B cell (primary cell): ENCODE measurements around the gene RAP1A. TPM values are rescaled to one million over a fixed set of nuclear protein-coding genes. Genes with fewer than 3 reads are reported as not detected.

Source experiments
- ATAC-seq: fragments of 200-7000 bp; cut with Tn5 transposase; one replicate; pipeline ENCODE4 v1.10.0; 2021; ENCODE audit warnings: low read depth, mild to moderate bottlenecking, moderate number of reproducible peaks, moderate library complexity
- CTCF ChIA-PET: fragments of 350-600 bp; sonication (Branson Sonifier 250); formaldehyde crosslinking; loops from one replicate; lab custom pipeline; 2021; ENCODE audit warnings: antibody characterized with exemption, inconsistent platforms; lab: Charles Lee
- POLR2A ChIA-PET: fragments of 350-600 bp; sonication (Branson Sonifier 250); formaldehyde crosslinking; loops from one replicate; lab custom pipeline; 2021; ENCODE audit warnings: antibody characterized with exemption; lab: Charles Lee
- DNase-seq: peaks from one replicate; pipeline ENCODE4 v3.0.0; 2013
- H2AFZ ChIP-seq: 2 replicates; pipeline ENCODE4 v1.6.1; 2012; ENCODE audit warnings: mild to moderate bottlenecking, low read depth, low read length; ENCODE audit not compliant: insufficient read depth, poor library complexity, severe bottlenecking
- H3K27ac ChIP-seq, 2 donors: 1 replicate in 1 of 2; 2 replicates in 1 of 2; pipeline ENCODE4 v1.5.1; 2012 to 2013; ENCODE audit warnings: low read length in 2 of 2, mild to moderate bottlenecking in 2 of 2, moderate library complexity in 1 of 2
- H3K27me3 ChIP-seq, 4 experiments: fragments of 200-600 bp in 1 of 4; sonication (generic) in 1 of 4; replicated peaks in 1 of 4; 1 replicate in 2 of 4; 2 replicates in 2 of 4; pipeline versions ENCODE4 v1.6.1 to v1.7.0; 2013 to 2016; ENCODE audit warnings: low read length in 3 of 4, mild to moderate bottlenecking in 2 of 4, mixed read lengths in 1 of 4, moderate library complexity in 1 of 4; ENCODE audit not compliant: insufficient read depth in 4 of 4, control insufficient read depth in 3 of 4; ENCODE audit errors: control extremely low read depth in 1 of 4
- H3K36me3 ChIP-seq, 2 experiments: replicated peaks in 1 of 2; 1 replicate in 1 of 2; 2 replicates in 1 of 2; pipeline versions ENCODE4 v1.6.1 to v1.7.1; 2013; ENCODE audit warnings: low read length in 1 of 2; ENCODE audit not compliant: insufficient read depth in 2 of 2, control insufficient read depth in 1 of 2; ENCODE audit errors: control extremely low read depth in 1 of 2, extremely low read depth in 1 of 2
- H3K4me1 ChIP-seq, 2 donors: fragments of 200-600 bp in 1 of 2; sonication (generic) in 1 of 2; 1 replicate in 1 of 2; 2 replicates in 1 of 2; pipeline versions ENCODE4 v1.5.1 to v1.6.1; 2013 to 2017; ENCODE audit warnings: low read length in 2 of 2; ENCODE audit not compliant: control insufficient read depth in 2 of 2, insufficient read depth in 2 of 2
- H3K4me2 ChIP-seq: replicated peaks from 2 replicates; pipeline ENCODE3; 2012; ENCODE audit warnings: mild to moderate bottlenecking, low read depth, low read length; ENCODE audit not compliant: poor library complexity, severe bottlenecking
- H3K4me3 ChIP-seq, 5 experiments: fragments of 200-600 bp in 1 of 5; sonication (generic) in 1 of 5; 1 replicate in 3 of 5; 2 replicates in 2 of 5; pipeline versions ENCODE4 v1.5.1 to v1.7.0; 2011 to 2016; ENCODE audit warnings: low read length in 4 of 5, mild to moderate bottlenecking in 4 of 5, low read depth in 2 of 5, control low read depth in 1 of 5, moderate library complexity in 1 of 5; ENCODE audit not compliant: insufficient read depth in 1 of 5; ENCODE audit errors: control extremely low read depth in 1 of 5, extremely low read depth in 1 of 5
- H3K79me2 ChIP-seq: fragments of 200-600 bp; sonication (generic); one replicate; pipeline ENCODE4 v1.6.0; 2016; ENCODE audit warnings: low read length; ENCODE audit not compliant: control insufficient read depth, insufficient read depth
- H3K9ac ChIP-seq: fragments of 200-600 bp; sonication (generic); 2 replicates; pipeline ENCODE4 v1.6.1; 2017; ENCODE audit warnings: mild to moderate bottlenecking, low read length, moderate library complexity
- H3K9me3 ChIP-seq, 3 donors: one replicate each; pipeline versions ENCODE4 v1.6.1 to v1.7.1; 2013; ENCODE audit warnings: low read length in 2 of 3; ENCODE audit not compliant: control insufficient read depth in 2 of 3, insufficient read depth in 1 of 3; ENCODE audit errors: control extremely low read depth in 1 of 3
- H4K20me1 ChIP-seq: 2 replicates; pipeline ENCODE4 v1.6.0; 2012; ENCODE audit warnings: mild to moderate bottlenecking, low read length; ENCODE audit not compliant: insufficient read depth, control insufficient read depth, poor library complexity, severe bottlenecking
- H3K27ac Mint-ChIP-seq: one replicate; pipeline ENCODE4 v1.8.0; 2021; ENCODE audit warnings: mixed read lengths
- H3K27me3 Mint-ChIP-seq: one replicate; pipeline ENCODE4 v1.8.0; 2021; ENCODE audit warnings: mixed read lengths
- H3K4me1 Mint-ChIP-seq: one replicate; pipeline ENCODE4 v1.8.0; 2021; ENCODE audit warnings: mixed read lengths
- H3K4me3 Mint-ChIP-seq: one replicate; pipeline ENCODE4 v1.8.0; 2021; ENCODE audit warnings: mixed read lengths
- H3K9me3 Mint-ChIP-seq: one replicate; pipeline ENCODE4 v1.8.0; 2022; ENCODE audit warnings: mixed read lengths; ENCODE audit not compliant: insufficient read depth
- CTCF ChIP-seq: fragments of 200-600 bp; IDR thresholded peaks from one replicate; pipeline ENCODE4 v1.8.0; 2022; ENCODE audit warnings: antibody characterized with exemption, mild to moderate bottlenecking
- EZH2 ChIP-seq: IDR thresholded peaks from 2 replicates; pipeline ENCODE4 v1.6.1; 2012; ENCODE audit warnings: borderline replicate concordance, low read depth, mild to moderate bottlenecking, moderate library complexity, low read length; ENCODE audit not compliant: insufficient read depth, poor library complexity, severe bottlenecking
- WGBS: methylation state at CpG from one replicate; pipeline ENCODE4 v1.1.5; 2013; ENCODE audit warnings: missing lambda C conversion rate; ENCODE audit not compliant: insufficient coverage; 5-methylcytosine and 5-hydroxymethylcytosine counted together
- intact Hi-C: fragments of 100-400 bp; cut with micrococcal nuclease; formaldehyde crosslinking; loops from one replicate; pipeline ENCODE4 v1.10.0; 2022
- polyA plus RNA-seq: library from polyadenylated mRNA; depleted of rRNA; stranded (reverse); fragments of >200 nt; gene quantifications from 2 replicates; pipeline ENCODE4 v1.2.3, GENCODE V29; 2012
- total RNA-seq, 2 donors: library from RNA; stranded (reverse); fragments of 120-200 nt in 1 of 2; gene quantifications; 1 replicate in 1 of 2; 2 replicates in 1 of 2; pipeline versions ENCODE4 v1.2.3 to v1.2.4, GENCODE V29; 2013 to 2022

RAP1A gene
- total and polyA plus RNA-seq, 2 donors (not counting 1 experiment from before 2014, with no cell fraction given) = 32.6 to 75.3 TPM

GRCh38 chr1:111593403-111594305, 25.9 kb upstream of the RAP1A start:
- ATAC-seq (no peak), DNase-seq (peak; percentile 20)
- Mint-ChIP-seq H3K27ac (peak overlapping the region; percentile 86), H3K4me3 (peak overlapping the region; percentile 66), H3K9me3 (no peaks in the 10 kb centered on the region), H3K27me3 (no peaks in the 10 kb centered on the region), H3K4me1 (peaks cover 60% of the 10 kb centered on the region)
- Histone ChIP-seq H3K9ac (peak overlapping the region; percentile 46), H3K4me2 (peak overlapping the region; percentile 68), H3K36me3 (no peaks in the 10 kb centered on the region), H3K79me2 (peaks cover 13% of the 10 kb centered on the region), H4K20me1 (no peaks in the 10 kb centered on the region), H3K27ac (peak overlapping the region; percentile 63 to 70), H3K4me1 (peaks cover 50 to 54% of the 10 kb centered on the region in 2 donors), H2AFZ (peak overlapping the region; percentile 81), H3K27me3 (no peaks in the 10 kb centered on the region), H3K9me3 (no peaks in the 10 kb centered on the region), H3K4me3 (peak overlapping the region in 1 of 5 experiments; percentile 44)
- intact Hi-C loops = loop anchor here (1.0 to 10.0 kb wide), 4 partner anchors 9 to 379 kb away; no protein-coding TSS in a partner anchor
- no CpG with 5 or more reads among the region's 5 CpGs for WGBS
- TF ChIP-seq EZH2 (no peak), CTCF (no peak)
- CTCF ChIA-PET = interaction anchor here (0.7 to 5.5 kb wide), 15 partner anchors 9 to 166 kb away, joined by 3 to 40 read pairs (median 4); partner anchors contain the start of gene RAP1A
- POLR2A ChIA-PET = interaction anchor here (0.6 to 2.1 kb wide), 10 partner anchors 10 to 1966 kb away, joined by 3 to 33 read pairs (median 5); partner anchors contain the start of gene RAP1A
